NAMALWA (cell line): ENCODE data around the gene FAM181B.
A peak's percentile ranks its signal among the peaks of the same experiment; 100 is the strongest.
"Not testable (repeated sequence)": the region's sequence is repeated elsewhere in the genome, so short reads cannot be mapped to it uniquely, and the experiment has no call there.

Source experiments
- DNase-seq: peaks from one replicate; pipeline ENCODE4 v3.0.0-alpha.2; 2015; ENCODE audit warnings: low spot score

The FAM181B gene

DNA sequence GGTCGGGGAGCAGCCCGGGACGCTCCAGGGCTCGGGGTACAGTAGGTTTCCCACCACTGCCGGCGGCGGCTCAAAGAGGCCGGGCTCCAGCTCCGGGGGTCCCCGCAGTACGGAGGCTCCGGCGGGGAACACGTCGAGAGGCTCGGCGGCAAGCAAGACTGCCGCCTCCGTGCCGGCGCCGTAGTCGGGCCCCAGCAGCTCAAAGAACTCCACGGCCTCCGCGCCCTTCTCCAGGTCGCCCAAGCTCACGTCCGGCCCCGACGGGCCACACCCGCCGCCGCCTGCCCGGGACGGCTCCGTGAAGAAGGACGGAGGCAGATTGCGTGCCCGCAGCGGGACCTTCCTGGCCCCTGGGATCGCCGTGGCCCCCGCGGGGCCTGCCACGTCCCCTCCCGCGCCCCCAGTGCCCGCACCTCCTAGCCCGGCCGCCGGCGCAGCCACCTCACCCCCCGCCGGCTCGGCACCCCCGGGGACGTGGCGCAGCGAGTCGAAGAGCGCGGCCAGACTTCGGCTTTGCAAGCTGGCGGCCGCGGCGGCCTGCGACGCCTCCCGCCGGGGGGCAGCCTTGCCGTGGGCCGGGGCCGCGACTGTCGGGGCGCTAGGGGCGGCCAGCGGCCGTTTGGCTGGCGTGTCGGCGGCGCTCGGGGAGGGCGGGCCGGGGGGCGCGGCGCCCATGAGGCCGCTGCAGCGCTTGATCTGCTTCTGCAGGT lies 775 bp downstream of the FAM181B start:
- DNase-seq, result no peak

DNA sequence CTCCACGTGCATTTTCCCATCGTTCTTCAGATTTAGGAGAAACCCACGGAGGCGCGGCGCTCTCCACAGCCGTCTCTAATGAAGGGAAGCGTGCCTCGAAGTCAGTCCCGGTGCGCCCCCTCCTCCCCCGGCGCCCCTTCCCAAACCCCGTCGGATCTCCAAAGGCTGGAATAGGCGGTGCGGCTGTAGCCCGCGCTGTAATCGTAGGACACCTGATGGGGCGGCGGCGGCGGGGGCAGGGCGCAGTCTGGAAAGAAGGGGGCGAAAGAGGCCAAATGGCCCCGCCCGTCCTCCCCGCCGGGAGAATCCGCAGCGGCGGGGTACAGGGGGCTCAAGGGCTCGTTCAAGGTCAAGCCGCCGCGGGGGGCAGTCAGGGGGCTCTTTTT lies 1.3 kb downstream of the FAM181B start:
- no peak for DNase-seq

DNA sequence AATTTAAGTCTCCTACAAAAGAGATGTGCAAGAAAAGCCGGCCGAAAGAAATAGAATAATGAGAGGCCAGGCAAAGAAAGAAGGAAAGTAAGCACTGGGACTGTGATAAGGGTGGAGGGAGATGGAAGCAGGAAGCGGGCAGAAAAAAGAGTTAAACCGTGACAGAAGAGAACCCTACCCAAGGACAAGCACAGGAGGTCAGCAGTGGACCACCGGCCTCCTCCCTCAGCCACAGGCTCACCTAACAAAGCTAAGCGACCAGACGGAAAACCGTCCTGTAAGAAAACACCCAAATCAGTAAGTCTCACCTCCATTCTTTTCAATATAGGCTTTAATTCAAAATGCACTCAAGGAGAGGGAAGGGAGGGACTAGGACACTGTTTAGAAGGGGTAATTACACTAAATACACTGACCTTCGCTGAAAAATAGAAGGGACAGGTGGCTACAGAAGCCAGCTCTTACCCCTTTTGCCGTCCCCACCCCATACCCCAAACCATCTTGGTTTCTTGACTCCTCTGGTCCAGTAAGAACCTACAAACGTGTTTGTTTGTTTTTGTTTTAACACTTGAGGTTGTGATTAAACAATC lies 1.9 kb downstream of the FAM181B start:
- DNase-seq, result no peak

DNA sequence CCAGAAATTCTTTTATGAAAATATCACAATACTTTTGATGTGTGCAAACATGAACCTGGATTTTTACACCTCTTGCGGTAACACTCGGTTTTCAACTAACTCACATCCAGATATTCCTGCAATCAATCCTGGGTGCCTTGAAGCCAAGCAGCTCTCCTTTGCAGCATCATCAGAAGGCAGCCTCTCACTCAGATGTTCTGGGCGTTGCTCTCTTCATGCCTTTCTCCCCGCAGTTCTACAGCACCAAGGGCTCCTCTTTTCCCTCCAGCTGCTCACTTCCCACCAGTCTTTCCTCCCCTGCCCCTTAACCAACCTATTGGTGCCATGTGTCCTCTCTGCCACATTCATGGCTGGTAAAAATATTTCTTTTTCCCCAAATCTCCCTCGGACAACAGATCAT lies 2.9 kb downstream of the FAM181B start:
- DNase-seq, result no peak

DNA sequence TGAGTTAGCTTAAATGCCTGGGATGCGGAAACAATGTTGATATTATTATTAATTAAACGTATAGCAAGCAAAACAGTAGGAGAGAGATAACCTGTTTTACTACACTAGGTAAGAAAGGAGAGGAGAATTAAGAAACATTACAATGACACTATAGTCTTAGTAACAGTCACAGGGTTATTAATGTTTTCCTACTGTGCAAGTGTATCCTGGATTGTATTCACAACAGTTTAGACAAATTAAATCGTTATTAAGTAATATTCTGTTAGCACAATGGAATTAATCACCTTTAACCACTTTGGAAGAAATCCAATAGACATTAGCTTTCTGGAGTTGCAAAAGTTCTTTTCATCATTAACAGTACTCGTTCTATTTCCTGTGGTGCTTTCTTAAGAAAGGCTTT lies 3.4 kb downstream of the FAM181B start:
- no peak for DNase-seq

DNA sequence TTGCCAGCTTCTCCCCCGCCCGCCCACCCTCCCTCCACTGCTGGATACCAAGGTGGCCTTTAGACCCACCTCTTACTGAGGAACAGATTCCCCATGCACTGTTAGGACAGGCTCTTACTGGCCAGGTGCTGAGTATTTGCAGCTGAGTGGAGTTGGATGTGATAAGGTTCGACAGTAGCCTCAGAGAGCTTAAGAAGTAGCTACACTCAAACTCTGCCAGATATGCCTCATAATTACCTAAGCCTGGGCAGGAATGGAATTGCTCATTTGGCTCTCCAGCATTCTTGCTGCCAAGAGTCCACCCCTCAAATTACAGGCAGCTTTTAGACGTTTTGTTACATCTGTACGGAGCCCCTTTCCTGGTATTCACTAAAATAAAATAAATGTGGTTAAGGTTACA lies 9.6 kb downstream of the FAM181B start:
- no peak for DNase-seq

DNA sequence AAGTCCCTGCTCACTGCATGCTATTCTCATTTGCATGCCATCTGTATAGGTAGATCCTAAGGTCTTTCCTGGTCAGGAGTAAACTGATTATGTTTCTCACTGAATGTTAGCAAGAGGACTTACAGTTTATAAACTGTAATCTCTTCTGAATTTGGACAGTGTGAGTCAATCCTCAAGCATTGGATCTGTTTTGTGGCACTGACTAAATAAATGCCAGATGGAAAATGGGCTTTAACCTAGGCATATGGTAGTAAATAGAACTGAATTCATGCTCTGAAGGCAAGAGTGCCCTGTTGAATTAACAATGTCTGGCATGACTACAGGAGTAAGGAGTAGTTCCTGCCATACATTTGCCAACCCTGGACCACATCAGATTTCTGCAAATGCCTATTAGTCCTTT lies 11.4 kb downstream of the FAM181B start:
- no peak for DNase-seq

DNA sequence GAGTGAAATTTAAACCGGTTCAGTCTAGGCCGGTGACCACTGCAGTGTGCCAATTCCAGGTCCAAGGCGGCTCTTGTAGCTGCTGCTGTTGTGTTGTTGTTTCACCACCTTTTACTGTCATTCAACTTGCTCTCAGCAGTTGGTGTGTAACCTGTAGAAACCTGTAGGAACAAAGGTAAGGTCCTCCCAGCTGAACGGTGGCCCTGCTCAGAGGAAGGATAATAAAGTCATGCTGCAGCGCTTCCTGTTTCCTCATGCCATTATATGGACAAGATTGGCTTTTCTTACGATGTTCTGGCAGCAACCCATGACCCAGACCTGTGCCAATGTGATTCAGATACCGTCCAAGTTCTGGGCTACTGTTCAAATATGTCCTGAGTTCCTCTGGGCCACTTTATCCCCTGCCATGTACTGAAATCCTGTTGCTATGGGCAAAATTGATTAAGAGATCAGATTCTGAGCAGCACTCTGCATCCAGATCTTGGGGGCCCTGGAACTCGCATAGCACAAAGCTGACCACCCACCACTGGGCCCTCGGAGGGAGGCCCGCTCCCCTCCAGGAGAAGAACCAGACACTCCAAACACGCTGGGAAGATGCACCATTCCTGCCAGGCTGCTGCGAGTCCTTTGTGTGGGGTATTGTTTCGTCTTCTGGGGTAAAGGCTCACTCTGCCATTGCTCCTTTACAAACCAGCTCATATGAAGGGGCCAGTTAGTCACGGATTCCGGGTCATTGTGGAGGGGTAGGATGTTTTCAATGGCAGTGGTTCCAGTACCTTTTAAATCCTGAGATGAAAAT lies 13.2 kb downstream of the FAM181B start:
- DNase-seq, result no peak

DNA sequence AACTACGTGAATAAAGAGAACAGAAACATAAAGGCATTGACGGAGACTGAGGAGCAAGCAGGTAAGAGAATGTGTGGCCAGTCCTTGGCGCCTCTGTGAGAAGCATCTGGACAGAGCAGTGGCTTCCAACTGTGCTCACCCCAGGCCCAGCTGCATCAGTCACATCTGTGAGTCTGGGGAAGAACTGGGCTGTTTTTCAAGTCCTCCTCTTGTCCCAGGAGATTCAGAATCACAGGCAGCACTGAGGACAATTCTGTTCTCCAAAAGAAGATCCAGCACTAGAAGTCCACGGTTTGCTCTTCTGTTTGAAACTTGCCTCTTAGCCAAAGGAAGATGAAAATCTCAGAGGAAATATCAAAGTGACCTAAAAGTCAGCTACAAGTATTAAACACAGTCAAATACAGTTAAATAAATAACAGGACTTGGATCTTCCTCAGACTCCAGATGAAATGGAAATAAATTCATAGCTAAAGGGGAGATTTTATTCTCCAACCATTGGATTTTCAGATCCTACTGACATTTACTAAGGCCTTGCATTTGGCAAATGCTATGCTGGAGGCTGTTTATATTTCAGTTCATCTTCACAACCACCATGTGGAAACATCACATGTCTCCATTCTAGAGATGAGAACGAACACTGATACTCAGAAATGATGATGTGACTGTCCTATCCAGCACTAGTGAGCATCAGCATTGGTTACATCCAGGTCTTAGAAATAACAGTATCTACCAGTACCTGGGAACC lies 14.1 kb downstream of the FAM181B start:
- DNase-seq, result no peak

DNA sequence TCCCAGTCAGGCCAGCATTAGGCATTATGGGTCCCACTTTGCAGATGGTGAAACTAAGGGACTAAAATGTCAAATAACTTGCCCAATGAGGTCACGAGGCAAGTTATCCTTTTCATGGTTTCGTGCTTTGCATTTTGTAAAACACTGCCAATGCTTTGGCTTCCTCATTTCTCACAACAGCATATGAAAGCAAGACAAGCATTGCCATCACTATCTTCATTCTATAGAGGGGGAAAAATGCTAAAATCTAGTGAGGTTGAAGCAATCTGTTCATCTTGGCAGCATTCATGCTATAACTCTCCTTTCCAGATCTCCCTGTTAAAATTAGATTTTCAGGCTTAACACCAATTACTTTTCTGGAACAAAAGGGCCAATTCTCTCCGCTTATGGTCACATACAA lies 14.8 kb downstream of the FAM181B start:
- DNase-seq, result no peak

DNA sequence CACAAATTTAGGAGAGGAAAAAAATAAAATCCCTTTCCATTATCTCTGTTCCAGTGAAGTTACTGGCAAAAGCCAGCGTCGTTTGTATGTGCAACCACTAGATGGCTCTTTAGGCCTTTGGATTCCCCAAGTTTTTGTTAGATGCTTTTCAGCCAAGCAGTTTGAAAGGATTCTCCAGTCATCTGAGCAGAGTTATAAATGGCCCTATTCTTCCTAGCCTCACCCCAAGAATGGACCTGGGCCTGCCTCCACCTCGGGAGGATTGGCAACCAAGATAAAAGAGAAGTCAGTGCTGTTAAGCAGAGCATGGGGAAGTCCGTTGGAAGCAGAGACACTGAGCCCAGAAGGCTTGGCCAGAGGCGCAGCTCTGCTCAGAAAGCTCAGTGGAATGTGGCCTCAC lies 15.4 kb downstream of the FAM181B start:
- DNase-seq, result peak; percentile 61

DNA sequence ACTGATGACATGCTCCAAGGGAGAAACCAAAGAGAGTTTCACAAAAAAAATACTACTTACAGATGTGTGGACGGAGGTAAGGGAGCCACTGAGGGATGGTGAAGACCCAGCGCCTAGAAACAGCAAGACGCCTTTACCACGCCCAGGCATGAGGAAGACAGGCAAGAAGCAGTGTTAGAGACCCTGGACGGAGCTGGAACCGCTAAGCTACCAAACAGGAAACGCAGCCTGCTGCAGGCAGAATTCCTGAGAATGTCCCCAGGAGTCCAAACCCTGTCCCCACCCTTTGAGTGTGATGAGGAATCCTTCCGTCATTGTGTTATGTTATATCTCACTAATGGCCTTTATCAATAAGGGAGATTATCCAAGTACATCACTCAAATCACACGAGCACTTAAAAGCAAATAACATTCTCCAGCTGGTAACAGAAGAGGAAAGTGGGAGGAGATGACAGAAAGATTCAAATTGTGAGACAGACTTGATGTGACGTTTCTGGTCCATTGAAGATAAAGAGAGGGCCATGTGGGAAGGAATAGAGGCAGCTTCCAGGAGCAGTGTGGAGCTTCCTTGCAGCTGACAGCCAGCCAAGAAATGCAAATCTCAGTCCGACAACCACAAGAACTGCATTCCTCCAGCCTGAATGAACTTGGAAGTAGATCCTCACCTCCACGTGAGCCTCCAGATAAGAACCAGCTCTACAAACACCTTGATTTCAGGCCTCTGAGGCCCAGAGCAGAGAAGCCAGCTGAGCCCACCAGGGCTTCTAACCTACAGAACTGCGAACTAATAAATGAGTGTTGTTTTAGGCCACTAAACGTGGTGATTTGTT lies 19.1 kb downstream of the FAM181B start:
- DNase-seq, result no peak

DNA sequence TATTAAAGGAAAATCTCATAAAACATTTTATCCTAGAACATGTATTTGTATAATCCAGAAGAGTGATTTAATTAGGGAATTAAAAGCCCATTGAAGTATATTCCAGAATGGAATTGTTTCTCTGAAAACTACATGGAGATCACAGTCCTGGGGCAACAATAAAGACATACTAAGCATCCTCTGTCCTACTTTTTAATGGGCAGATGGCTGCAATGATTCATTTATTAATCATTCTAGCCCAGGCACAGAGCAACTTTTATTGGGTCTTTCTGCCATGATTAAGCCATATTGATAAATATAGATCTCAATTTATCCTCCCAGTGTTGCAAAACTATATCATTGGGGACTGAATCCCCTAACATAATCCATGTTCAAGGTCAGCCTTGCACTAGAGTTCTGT lies 22.0 kb downstream of the FAM181B start:
- no peak for DNase-seq

DNA sequence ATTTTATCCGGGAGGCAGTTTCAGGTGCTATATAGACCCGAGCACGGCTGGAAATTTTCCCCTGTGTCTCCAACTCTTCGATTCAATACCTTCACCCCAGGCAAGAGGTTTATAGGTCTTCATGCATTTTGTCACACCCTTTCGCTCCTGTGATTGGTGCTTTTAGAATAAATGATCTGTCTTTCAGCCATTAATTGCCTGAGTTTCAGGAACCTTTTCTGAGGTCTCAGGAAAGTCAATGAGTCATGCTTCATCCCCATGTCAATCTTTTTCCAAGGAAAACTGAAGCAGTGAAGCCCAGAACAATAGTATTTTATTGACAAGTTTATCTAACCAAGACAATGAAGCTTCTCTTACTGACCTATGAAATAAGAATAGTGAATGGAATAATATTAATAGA lies 29.9 kb downstream of the FAM181B start:
- no peak for DNase-seq

DNA sequence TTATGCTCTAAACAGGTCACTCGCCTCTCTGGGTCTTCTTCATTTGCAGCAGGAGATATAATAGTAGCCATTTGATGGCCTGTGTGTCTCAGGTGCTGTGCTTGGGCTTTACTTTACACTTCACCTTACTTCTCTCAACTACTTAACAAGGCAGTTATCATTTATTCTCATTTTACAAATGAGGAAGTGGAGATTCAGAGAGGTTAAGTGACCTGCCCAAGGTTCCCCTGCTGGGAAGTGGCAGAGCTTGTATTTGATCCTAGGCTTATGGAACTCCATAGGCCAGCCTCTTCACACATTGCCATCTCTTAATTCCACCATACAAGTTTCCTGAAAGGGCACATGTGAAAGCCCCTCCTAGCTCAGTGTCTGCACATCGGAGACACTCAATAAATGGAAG lies 30.4 kb downstream of the FAM181B start:
- DNase-seq, result no peak

DNA sequence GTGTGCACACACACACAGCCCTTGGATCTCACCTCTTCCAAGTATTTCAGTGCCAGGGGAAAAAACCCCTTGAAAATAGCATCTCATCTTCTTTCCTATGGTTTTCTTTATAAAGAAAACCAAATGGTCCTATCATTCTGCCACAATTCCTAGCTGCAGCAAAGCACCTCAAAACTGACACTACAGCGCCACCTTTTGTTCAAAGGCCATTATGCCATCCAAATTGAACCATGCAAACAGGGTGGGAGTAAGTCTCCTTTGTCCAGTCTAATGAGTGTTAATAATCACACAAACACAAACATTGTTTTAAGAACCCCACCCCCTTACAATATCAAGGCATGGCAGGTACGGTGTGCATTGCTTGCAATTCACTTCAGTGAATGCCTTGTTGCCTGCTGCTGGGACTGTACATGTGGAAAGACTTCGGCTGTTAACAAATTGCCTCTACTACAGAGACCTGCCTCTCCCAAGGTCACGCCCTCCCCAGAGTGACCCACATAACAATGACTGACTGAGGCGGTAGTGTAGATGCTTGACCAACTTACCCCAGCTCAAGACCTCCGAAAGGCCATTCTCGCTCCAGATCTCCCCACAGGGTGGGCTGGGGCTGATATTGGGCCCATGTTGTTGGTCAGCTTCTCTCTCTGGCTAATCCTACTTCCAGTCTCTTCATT lies 31.7 kb downstream of the FAM181B start:
- DNase-seq, result peak; percentile 71

DNA sequence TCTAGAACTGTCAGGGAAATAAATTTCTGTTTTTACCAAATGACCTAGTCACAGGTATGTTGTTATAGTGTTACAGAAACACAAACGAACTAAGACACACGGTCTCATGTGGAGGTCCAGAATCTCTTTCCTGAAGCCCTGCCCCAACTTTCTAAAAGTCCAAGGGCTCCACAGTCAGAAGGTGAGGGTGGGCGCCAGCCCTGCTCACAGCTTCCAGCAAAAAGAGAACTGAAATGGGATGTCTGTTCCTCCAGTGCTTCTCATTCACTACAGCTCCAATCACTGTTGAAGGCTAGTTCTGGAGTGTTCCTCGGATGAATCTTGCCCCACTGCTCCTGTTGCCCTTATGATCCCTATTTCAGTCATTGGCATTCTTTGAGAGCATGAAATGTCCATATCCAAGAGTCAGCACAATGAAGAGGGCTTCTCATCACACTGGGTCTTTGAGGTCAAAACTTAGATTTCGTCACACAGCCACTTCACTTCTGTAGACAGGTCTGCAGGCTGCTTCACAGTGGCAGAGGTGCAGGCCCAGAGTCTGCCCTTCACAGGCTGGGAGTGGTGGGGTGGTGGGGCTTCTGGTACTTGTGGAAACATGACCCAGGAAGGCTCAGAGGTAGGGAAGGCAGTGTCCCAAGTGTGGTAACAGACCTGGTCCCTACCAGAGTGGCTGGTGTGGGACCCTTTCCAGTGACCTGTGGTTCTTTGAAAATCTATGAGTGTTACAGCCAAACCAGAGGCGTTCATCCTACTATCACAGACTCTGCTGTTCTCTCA lies 34.9 kb downstream of the FAM181B start:
- no peak for DNase-seq

DNA sequence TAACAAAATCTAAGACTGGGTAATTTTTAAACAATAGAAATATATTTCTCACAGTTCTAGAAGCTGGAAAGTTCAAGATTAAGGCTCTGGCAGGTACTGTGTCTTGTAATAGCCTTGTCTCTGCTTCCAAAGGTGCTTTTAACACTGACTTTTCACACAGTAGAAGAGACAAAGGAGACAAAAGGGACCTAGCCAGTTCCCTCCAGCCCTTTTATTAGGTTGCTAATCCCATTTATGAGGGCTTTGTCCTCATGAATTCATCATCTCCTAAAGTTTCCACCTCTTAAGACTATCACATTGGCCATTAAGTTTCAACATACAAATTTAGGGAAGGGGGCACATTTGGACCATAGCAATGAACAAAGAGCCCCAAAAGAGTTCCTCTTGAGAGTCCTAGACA lies 40.7 kb downstream of the FAM181B start:
- no peak for DNase-seq

DNA sequence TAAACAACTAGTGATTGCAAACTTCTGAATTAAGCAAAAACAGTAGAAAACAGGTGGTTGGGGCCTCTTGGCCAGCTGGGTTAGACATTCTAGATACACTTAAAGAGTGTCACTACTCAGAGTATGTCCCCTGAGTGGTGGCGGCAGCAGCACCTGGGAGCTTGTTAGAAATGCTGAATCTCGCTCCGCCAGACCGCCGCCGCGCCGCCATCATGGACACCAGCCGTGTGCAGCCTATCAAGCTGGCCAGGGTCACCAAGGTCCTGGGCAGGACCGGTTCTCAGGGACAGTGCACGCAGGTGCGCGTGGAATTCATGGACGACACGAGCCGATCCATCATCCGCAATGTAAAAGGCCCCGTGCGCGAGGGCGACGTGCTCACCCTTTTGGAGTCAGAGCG lies 44.3 kb downstream of the FAM181B start:
- not testable (repeated sequence) for DNase-seq

DNA sequence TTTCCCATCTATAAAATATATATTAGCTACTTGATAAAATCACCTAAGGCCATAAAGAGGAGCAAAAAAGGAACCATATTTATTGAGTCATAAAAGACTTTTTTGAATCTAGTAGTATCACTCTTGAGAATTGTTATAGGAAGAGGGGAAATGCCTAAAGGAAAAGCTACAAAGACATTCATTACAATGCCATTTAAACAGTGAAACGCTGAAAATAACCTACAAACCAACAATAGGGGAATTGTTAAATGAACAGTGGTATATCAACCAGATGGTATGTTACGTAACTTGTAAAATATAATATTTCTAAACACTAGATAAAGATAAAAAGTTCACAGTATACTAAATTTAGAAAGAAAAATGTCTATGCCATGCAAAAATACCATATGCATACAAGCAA lies 47.5 kb downstream of the FAM181B start:
- DNase-seq, result no peak
